Stimulated activated CD8-positive, alpha-beta memory T cell treated with anti-CD3 and anti-CD28 coated beads, Interleukin-4, amount 100 ng/mL, for 48 hours (primary cell): ENCODE data around the gene HSD3B7.
"Not testable (repeated sequence)": the region's sequence is repeated elsewhere in the genome, so short reads cannot be mapped to it uniquely, and the experiment has no call there.

ENCODE experiments used
- DNase-seq: peaks from one replicate; pipeline ENCODE4 v3.0.0-alpha.2; 2020

Gene HSD3B7

GRCh38 chr16:30984669-30985400 is at the start of gene HSD3B7:
HSD3B7 (plus strand) TSS chr16:30985207; CDS start chr16:30985659, 452 bp downstream.
- peak; percentile 94 for DNase-seq

- no peak for DNase-seq
Measured at GRCh38 chr16:30937692-30938091, 47.3 kb upstream of the HSD3B7 start.

GRCh38 chr16:30939571-30939970 is 45.4 kb upstream of the HSD3B7 start:
- DNase-seq = not testable (repeated sequence)

GRCh38 chr16:30941600-30942425 is 43.2 kb upstream of the HSD3B7 start:
- DNase-seq = peak; percentile 80

- no peak for DNase-seq
Measured at GRCh38 chr16:30942426-30942806, 42.6 kb upstream of the HSD3B7 start.

- DNase-seq = no peak
Measured at GRCh38 chr16:30944352-30944751, 40.7 kb upstream of the HSD3B7 start.

GRCh38 chr16:30946671-30947540 is 38.1 kb upstream of the HSD3B7 start:
- no peak for DNase-seq

GRCh38 chr16:30947541-30947858 is 37.5 kb upstream of the HSD3B7 start:
- DNase-seq = no peak

GRCh38 chr16:30947859-30948666 is 36.9 kb upstream of the HSD3B7 start:
- DNase-seq = peak; percentile 37

- DNase-seq = peak; percentile 59
Measured at GRCh38 chr16:30948667-30949649, 36.0 kb upstream of the HSD3B7 start, which contains the start of gene ORAI3. ORAI3 (plus strand) TSS chr16:30949068; CDS start chr16:30949290, 222 bp downstream.

- DNase-seq = peak; percentile 63
Measured at GRCh38 chr16:30949650-30950515, 35.1 kb upstream of the HSD3B7 start.

- DNase-seq = no peak
Measured at GRCh38 chr16:30950516-30951065, 34.4 kb upstream of the HSD3B7 start.

- DNase-seq = no peak
Measured at GRCh38 chr16:30951193-30951592, 33.8 kb upstream of the HSD3B7 start.

GRCh38 chr16:30951750-30952149 is 33.3 kb upstream of the HSD3B7 start:
- DNase-seq = no peak

GRCh38 chr16:30953111-30953510 is 31.9 kb upstream of the HSD3B7 start:
- no peak for DNase-seq

GRCh38 chr16:30953511-30954124 is 31.4 kb upstream of the HSD3B7 start:
- peak; percentile 78 for DNase-seq

- no peak for DNase-seq
Measured at GRCh38 chr16:30954993-30955392, 30.0 kb upstream of the HSD3B7 start.

GRCh38 chr16:30956601-30957455 is 28.2 kb upstream of the HSD3B7 start:
- DNase-seq = peak; percentile 96
